Pancreas (tissue), 10 donors: ENCODE results near the gene MIDN. TPM values are rescaled to one million over a fixed set of nuclear protein-coding genes. Genes with fewer than 3 reads are reported as not detected.
"Not testable (repeated sequence)": the region's sequence is repeated elsewhere in the genome, so short reads cannot be mapped to it uniquely, and the experiment has no call there.

Experiments
- ATAC-seq, 4 donors: fragments of 200-7000 bp; cut with Tn5 transposase; one replicate each; pipeline versions ENCODE4 v1.8.0 to v1.9.1; 2020; ENCODE audit warnings: mild to moderate bottlenecking in 4 of 4, moderate library complexity in 4 of 4
- DNase-seq, 6 donors: peaks; one replicate each; pipeline ENCODE4 v3.0.0-alpha.2; 2020
- FAIRE-seq: peaks from 2 replicates; lab custom pipeline; 2012; peaks lifted over from hg19 to GRCh38; lab: Jason Lieb, UNC
- H3K27ac ChIP-seq, 4 donors: fragments of 200-600 bp; sonication (generic); 1 replicate in 3 of 4; 2 replicates in 1 of 4; pipeline versions ENCODE4 v1.5.0 to v1.8.0; 2020
- H3K27me3 ChIP-seq, 4 donors: fragments of 200-600 bp; one replicate each; pipeline ENCODE4 v1.8.0; 2021
- H3K36me3 ChIP-seq, 3 donors: fragments of 200-600 bp; sonication (generic) in 1 of 3; one replicate each; pipeline versions ENCODE4 v1.5.0 to v1.8.0; 2020 to 2021
- H3K4me1 ChIP-seq, 3 donors: fragments of 200-600 bp; one replicate each; pipeline ENCODE4 v1.8.0; 2021
- H3K4me3 ChIP-seq, 4 donors: fragments of 200-600 bp; sonication (generic) in 2 of 4; one replicate each; pipeline versions ENCODE4 v1.5.0 to v1.8.0; 2020 to 2021
- H3K9me3 ChIP-seq, 4 donors: fragments of 200-600 bp; one replicate each; pipeline ENCODE4 v1.8.0; 2021
- WGBS, 2 donors: extraction: QIAGEN DNeasy Blood & Tissue Kit; methylation state at CpG; one replicate each; pipeline ENCODE4 v1.1.7; 2013; 5-methylcytosine and 5-hydroxymethylcytosine counted together
- intact Hi-C, 3 donors: fragments of 100-400 bp; cut with DNase I; formaldehyde crosslinking; loops; one replicate each; pipeline versions ENCODE4 v1.11.1 to v1.14.2; 2022
- polyA plus RNA-seq, 2 donors: library from polyadenylated mRNA; stranded (reverse); fragments of 200-250 nt; gene quantifications; one replicate each; pipeline ENCODE4 v1.2.3, GENCODE V29; 2013
- total RNA-seq, 6 donors: library from RNA; stranded (reverse); fragmentation: NEBNext Ultra II Directional in 4 of 6; extraction: Animal tissue kit (Norgen Biotek cat#: 25700) in 4 of 6; gene quantifications; one replicate each; pipeline versions ENCODE4 v1.2.1 to v1.2.4, GENCODE V29; 2021 to 2023
- TF ChIP-seq, protein P1 (sequence below), 4 donors: fragments of 200-600 bp; sonication (generic) in 3 of 4; IDR thresholded peaks; one replicate each; pipeline versions ENCODE4 v1.5.0 to v1.8.0; 2021; ENCODE audit warnings: antibody characterized with exemption in 4 of 4
- donor health status: healthy with polysubstance abuse.
- donor health status: DM: no; HTN: no; CAD: no; lungs with moderate emphysema.
- donor health status: DM: no; HTN: no; CAD: no.
- donor health status: control.
- donor health status: control.
- donor health status: Bipolar disorder and iron deficiency.
- donor health status: DM: yes; HTN: yes; CAD: no.
- donor health status: DM: no; HTN: no; CAD: no.
- donor health status: DM: no; HTN: no; CAD: no.
- donor health status: DM: yes; HTN: yes; CAD: no.

The MIDN gene
- total and polyA plus RNA-seq, 8 donors, result 32.1 to 78.0 (median 44.4) TPM

DNA sequence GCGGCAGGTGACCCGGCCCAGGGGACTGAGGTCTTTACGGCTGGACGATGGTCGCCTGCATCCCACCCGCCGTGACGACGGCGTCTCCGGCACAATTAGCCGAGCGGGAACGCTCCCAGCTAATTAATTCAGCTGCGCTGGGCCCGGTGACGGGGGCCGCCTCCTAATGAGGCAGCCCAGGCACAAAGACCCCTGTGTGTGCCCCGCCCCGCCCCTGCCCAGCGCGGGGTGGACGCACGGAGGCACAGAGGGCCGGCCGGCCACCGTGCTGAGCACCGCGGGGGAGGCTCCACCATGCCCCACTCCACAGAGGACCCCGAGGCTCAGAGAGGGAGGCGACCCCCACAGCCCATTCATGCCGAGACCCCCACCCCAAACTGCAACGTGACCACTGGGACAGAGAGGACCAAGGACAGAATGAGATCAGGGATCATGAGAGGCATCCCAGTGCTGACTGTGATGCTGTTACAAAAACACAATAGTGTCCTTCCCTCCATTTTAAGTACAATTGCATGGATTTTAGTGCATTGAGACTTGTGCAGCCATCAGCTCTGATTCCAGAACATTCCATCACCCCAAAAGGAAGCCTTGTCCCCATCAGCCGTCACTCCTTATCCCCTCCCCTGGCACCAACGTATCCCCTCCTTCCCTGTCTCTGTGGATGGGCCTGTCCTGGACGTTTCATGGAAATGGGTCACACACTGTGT lies 54.3 kb downstream of the MIDN start:
- no peak for FAIRE-seq

DNA sequence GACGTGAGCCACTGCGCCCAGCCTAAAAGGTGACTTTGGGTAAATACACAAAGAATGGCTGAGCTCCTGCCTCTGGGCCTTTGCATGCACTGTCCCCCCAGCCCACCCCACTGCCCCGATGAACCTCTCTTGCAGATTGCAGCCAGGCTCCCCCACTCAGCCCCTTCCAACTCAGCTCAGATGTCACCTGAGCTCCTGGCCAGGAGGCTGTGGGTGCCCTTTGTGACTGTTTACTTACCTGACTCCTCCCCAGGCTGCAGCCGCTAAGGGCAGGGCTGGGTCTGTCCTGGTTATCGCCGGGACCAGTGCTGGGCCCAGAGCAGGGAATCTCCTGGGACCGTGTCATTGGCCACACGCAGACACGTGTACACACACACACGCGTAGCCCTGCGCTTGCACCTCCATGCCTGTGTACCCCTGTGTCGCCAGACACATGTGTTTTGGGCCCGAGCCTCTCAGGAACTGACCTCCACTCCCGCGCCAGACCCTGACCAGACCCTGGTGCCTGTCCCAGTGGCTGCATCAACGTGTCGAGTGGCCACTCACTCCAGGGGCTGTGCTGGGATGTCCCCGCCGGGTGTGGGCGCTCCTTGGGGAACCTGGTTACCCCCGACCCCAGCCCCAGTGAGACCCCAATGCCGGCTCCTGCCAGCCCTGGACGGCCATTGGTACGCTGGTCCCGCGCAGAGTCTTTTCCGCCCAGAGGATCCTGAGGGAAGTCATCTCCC lies 56.0 kb downstream of the MIDN start:
- H3K9me3 ChIP-seq, result no peaks in the 10 kb centered on the region
- H3K27me3 ChIP-seq, result no peaks in the 10 kb centered on the region
- no peak overlapping the region for H3K27ac ChIP-seq
- no peak overlapping the region for H3K4me3 ChIP-seq
- no peaks in the 10 kb centered on the region for H3K4me1 ChIP-seq
- no peaks in the 10 kb centered on the region for H3K36me3 ChIP-seq
- TF ChIP-seq, protein P1, sequence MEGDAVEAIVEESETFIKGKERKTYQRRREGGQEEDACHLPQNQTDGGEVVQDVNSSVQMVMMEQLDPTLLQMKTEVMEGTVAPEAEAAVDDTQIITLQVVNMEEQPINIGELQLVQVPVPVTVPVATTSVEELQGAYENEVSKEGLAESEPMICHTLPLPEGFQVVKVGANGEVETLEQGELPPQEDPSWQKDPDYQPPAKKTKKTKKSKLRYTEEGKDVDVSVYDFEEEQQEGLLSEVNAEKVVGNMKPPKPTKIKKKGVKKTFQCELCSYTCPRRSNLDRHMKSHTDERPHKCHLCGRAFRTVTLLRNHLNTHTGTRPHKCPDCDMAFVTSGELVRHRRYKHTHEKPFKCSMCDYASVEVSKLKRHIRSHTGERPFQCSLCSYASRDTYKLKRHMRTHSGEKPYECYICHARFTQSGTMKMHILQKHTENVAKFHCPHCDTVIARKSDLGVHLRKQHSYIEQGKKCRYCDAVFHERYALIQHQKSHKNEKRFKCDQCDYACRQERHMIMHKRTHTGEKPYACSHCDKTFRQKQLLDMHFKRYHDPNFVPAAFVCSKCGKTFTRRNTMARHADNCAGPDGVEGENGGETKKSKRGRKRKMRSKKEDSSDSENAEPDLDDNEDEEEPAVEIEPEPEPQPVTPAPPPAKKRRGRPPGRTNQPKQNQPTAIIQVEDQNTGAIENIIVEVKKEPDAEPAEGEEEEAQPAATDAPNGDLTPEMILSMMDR (IDR thresholded peaks at IDR 0.05), result no peak
- peak in 1 of 4 donors; percentile 53 for ATAC-seq
- DNase-seq, result peak in 3 of 6 donors; percentile 23 to 55 (median 55)
- FAIRE-seq, result no peak
- 79 to 82% methylated on average over 28 of the region's 28 CpGs for WGBS, 2 donors
- intact Hi-C loops, result no loop called here

More for the DNA sequence above, 54.3 kb downstream of the MIDN start:
- Histone ChIP-seq H3K4me3 (no peak overlapping the region), H3K36me3 (no peaks in the 10 kb centered on the region), H3K4me1 (no peaks in the 10 kb centered on the region), H3K27me3 (no peaks in the 10 kb centered on the region), H3K27ac (no peak overlapping the region), H3K9me3 (no peaks in the 10 kb centered on the region)
- no peak for DNase-seq
- WGBS, 2 donors, result 40 to 50% methylated on average over 32 to 36 of the region's 36 CpGs
- TF ChIP-seq, protein P1 (IDR thresholded peaks at IDR 0.05), result no peak
- intact Hi-C loops, result no loop called here
- no peak for ATAC-seq

DNA sequence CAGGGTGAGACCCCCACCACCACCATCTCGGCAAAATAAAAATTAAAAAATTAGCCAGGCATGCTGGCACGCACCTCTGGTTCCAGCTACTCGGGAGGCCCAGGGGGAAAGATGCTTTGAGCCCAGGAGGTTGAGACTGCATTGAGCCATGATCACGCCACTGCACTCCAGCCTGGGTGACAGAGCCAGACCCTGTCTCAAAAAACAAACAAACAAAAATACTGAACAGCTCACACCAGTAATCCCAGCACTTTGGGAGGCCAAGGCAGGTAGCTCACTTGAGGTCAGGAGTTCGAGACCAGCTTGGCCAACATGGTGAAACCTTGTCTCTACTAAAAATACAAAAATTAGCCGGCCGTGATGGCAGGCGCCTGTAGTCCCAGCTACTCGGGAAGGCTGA lies 57.0 kb downstream of the MIDN start:
- not testable (repeated sequence) for ATAC-seq, FAIRE-seq
- WGBS, 2 donors, result 80 to 93% methylated on average over 9 of the region's 9 CpGs

DNA sequence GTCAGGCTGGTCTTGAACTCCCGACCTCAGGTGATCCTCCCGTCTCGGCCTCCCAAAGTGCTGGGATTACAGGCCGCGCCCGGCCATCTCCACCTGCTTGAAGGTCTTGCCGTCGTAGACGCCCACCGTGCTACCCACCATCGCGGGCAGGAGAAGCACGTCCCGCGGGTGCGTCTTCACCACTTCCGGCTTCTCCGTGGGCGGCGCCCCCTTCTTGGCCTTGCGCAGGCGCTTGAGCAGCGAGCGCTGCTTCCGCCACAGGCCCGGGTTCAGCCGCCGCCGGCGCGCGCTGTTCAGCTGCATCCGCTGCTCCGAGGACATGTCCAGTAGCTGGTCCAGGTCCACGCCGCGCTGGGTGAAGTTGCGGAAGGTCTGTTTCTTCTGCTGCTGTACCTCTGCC lies 58.9 kb downstream of the MIDN start:
- ATAC-seq (no peak), FAIRE-seq (no peak), DNase-seq (peak in 2 of 6 donors; percentile 22 to 39)
- Histone ChIP-seq H3K9me3 (no peaks in the 10 kb centered on the region), H3K4me3 (no peak overlapping the region), H3K36me3 (no peaks in the 10 kb centered on the region), H3K27me3 (no peaks in the 10 kb centered on the region), H3K27ac (no peak overlapping the region), H3K4me1 (no peaks in the 10 kb centered on the region)
- TF ChIP-seq, protein P1 (IDR thresholded peaks at IDR 0.05), result no peak
- intact Hi-C loops, result no loop called here
- 89 to 92% methylated on average over 24 to 38 of the region's 38 CpGs for WGBS, 2 donors

More for the DNA sequence above, 57.0 kb downstream of the MIDN start:
- intact Hi-C loops, DNase-seq, H3K27me3 ChIP-seq, H3K4me1 ChIP-seq, H3K9me3 ChIP-seq, H3K36me3 ChIP-seq, H3K4me3 ChIP-seq, H3K27ac ChIP-seq: not testable (repeated sequence)

DNA sequence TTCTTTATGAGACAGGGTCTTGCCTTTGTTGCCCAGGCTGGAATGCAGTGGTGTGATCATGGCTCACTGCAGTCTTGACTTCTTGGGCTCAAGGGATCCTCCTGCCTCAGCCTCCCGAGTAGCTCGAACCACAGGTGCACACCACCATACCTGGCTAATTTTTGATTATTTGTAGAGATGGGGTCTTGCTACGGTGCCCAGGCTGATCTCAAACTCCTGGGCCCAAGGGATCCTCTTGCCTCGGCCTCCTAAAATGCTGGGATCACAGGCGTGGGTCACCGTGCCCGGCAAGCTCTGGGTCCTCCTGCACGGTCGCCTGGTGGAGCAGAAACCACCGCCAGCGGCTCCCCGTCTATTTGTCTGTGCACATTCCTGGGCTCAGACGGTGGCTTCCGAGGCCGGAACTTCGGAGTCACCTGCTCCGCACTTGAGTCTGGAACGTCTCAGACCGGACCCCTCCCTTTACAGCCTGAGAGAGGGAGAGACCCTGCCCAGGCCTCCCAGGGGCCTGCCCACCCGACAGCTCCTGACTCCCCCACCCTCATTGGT lies 59.4 kb downstream of the MIDN start:
- Histone ChIP-seq H3K4me3 (no peak overlapping the region), H3K36me3 (no peaks in the 10 kb centered on the region), H3K9me3 (no peaks in the 10 kb centered on the region), H3K27ac (no peak overlapping the region), H3K4me1 (no peaks in the 10 kb centered on the region), H3K27me3 (no peaks in the 10 kb centered on the region)
- TF ChIP-seq, protein P1 (IDR thresholded peaks at IDR 0.05), result no peak
- 85 to 93% methylated on average over 19 to 20 of the region's 20 CpGs for WGBS, 2 donors
- intact Hi-C loops, result no loop called here
- no peak for ATAC-seq
- FAIRE-seq, result no peak
- peak in 1 of 6 donors; percentile 47 for DNase-seq
